Fibroblast of skin of scalp (primary cell): ENCODE data around the gene LYZL4.
A peak's percentile ranks its signal among the peaks of the same experiment; 100 is the strongest.

ENCODE experiments used
- DNase-seq: peaks from one replicate; pipeline ENCODE4 v3.0.0-alpha.2; 2013

Gene LYZL4

GRCh38 chr3:42369832-42370231, 40.6 kb downstream of the LYZL4 start:
- no peak for DNase-seq

- DNase-seq, result no peak
Observed at GRCh38 chr3:42369304-42369703, 41.1 kb downstream of the LYZL4 start.

GRCh38 chr3:42368861-42369260, 41.5 kb downstream of the LYZL4 start:
- DNase-seq, result no peak

- DNase-seq, result no peak
Observed at GRCh38 chr3:42367903-42368302, 42.5 kb downstream of the LYZL4 start.

- no peak for DNase-seq
Observed at GRCh38 chr3:42366550-42366949, 43.9 kb downstream of the LYZL4 start.

GRCh38 chr3:42357335-42357734, 53.1 kb downstream of the LYZL4 start:
- no peak for DNase-seq

GRCh38 chr3:42355612-42356011, 54.8 kb downstream of the LYZL4 start:
- DNase-seq, result no peak

GRCh38 chr3:42353631-42354030, 56.8 kb downstream of the LYZL4 start:
- no peak for DNase-seq

GRCh38 chr3:42351207-42351606, 59.2 kb downstream of the LYZL4 start:
- DNase-seq, result peak; percentile 67

- no peak for DNase-seq
Observed at GRCh38 chr3:42349765-42350594, 60.4 kb downstream of the LYZL4 start.

- DNase-seq, result no peak
Observed at GRCh38 chr3:42347928-42348327, 62.5 kb downstream of the LYZL4 start.
